ENCODE measurements around the gene RCSD1.

DNA sequence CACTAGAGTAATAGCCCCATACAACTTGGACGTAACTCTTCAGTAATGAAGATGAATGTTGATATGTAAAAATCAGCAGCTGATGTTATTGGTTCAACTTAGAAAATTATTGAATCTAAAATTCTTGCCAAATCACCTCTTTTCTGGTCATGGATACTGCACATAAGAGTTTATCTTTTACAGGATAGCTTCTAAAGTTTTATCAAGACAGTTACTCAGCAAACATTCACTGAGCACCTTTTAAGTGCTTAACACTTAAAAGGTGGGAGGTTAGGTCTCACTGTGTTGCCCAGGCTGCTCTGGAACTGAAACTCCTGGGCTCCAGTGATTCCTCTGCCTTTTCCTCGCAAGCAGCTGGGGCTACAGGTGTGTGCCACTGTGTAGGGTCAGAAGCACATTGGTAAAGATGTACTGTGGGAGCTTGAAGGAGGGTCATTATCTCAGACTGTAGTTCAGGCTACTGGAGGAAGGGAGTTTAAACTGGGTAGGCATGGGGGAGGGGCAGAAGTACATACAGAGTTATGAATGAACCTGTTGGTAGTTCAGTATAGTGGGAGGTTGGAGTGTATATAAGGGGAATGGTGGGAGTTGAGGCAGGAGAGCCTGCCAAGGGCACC lies 93.8 kb downstream of the RCSD1 start:
- TF ChIP-seq GABPA (IDR thresholded peaks at IDR 0.05; ENCODE audit: low read depth) (no peak), POLR2AphosphoS5 (IDR thresholded peaks at IDR 0.05; ENCODE audit: low read depth) (no peak), SPI1 (IDR thresholded peaks at IDR 0.05; ENCODE audit: borderline replicate concordance, low read depth) (no peak)
- TF ChIP-seq, protein P1, sequence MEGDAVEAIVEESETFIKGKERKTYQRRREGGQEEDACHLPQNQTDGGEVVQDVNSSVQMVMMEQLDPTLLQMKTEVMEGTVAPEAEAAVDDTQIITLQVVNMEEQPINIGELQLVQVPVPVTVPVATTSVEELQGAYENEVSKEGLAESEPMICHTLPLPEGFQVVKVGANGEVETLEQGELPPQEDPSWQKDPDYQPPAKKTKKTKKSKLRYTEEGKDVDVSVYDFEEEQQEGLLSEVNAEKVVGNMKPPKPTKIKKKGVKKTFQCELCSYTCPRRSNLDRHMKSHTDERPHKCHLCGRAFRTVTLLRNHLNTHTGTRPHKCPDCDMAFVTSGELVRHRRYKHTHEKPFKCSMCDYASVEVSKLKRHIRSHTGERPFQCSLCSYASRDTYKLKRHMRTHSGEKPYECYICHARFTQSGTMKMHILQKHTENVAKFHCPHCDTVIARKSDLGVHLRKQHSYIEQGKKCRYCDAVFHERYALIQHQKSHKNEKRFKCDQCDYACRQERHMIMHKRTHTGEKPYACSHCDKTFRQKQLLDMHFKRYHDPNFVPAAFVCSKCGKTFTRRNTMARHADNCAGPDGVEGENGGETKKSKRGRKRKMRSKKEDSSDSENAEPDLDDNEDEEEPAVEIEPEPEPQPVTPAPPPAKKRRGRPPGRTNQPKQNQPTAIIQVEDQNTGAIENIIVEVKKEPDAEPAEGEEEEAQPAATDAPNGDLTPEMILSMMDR (IDR thresholded peaks at IDR 0.05; ENCODE audit: insufficient read depth, low read length) = no peak
- TF ChIP-seq, protein P2, sequence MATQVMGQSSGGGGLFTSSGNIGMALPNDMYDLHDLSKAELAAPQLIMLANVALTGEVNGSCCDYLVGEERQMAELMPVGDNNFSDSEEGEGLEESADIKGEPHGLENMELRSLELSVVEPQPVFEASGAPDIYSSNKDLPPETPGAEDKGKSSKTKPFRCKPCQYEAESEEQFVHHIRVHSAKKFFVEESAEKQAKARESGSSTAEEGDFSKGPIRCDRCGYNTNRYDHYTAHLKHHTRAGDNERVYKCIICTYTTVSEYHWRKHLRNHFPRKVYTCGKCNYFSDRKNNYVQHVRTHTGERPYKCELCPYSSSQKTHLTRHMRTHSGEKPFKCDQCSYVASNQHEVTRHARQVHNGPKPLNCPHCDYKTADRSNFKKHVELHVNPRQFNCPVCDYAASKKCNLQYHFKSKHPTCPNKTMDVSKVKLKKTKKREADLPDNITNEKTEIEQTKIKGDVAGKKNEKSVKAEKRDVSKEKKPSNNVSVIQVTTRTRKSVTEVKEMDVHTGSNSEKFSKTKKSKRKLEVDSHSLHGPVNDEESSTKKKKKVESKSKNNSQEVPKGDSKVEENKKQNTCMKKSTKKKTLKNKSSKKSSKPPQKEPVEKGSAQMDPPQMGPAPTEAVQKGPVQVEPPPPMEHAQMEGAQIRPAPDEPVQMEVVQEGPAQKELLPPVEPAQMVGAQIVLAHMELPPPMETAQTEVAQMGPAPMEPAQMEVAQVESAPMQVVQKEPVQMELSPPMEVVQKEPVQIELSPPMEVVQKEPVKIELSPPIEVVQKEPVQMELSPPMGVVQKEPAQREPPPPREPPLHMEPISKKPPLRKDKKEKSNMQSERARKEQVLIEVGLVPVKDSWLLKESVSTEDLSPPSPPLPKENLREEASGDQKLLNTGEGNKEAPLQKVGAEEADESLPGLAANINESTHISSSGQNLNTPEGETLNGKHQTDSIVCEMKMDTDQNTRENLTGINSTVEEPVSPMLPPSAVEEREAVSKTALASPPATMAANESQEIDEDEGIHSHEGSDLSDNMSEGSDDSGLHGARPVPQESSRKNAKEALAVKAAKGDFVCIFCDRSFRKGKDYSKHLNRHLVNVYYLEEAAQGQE (IDR thresholded peaks at IDR 0.05; ENCODE audit: insufficient replicate concordance, low read depth) = no peak
